Hematopoietic multipotent progenitor cell treated with erythropoietin and hydrocortisone succinate and interleukin-3 and kit ligand, for 15 days (in vitro differentiated cells): ENCODE data around the gene CATSPER4.
"Not testable (repeated sequence)": the region's sequence is repeated elsewhere in the genome, so short reads cannot be mapped to it uniquely, and the experiment has no call there.

Source experiments
- DNase-seq: peaks from one replicate; pipeline ENCODE4 v3.0.0-alpha.2; 2015; ENCODE audit warnings: low spot score

CATSPER4 gene

GRCh38 chr1:26195805-26196204 lies 5.4 kb downstream of the CATSPER4 start:
- no peak for DNase-seq

- DNase-seq = no peak
Measured at GRCh38 chr1:26197301-26197700, 6.9 kb downstream of the CATSPER4 start.

- no peak for DNase-seq
Measured at GRCh38 chr1:26197813-26198212, 7.4 kb downstream of the CATSPER4 start.

GRCh38 chr1:26200413-26200812 lies 10.0 kb downstream of the CATSPER4 start:
- DNase-seq = no peak

- DNase-seq = no peak
Measured at GRCh38 chr1:26203642-26204318, 13.4 kb downstream of the CATSPER4 start.

GRCh38 chr1:26210147-26210870 lies 19.9 kb downstream of the CATSPER4 start:
- no peak for DNase-seq

GRCh38 chr1:26212726-26213125 lies 22.3 kb downstream of the CATSPER4 start:
- no peak for DNase-seq

- DNase-seq = no peak
Measured at GRCh38 chr1:26213335-26213905, 23.0 kb downstream of the CATSPER4 start.

- no peak for DNase-seq
Measured at GRCh38 chr1:26215246-26215645, 24.8 kb downstream of the CATSPER4 start.

- DNase-seq = no peak
Measured at GRCh38 chr1:26218906-26219494, 28.6 kb downstream of the CATSPER4 start.

- no peak for DNase-seq
Measured at GRCh38 chr1:26220199-26220912, 30.0 kb downstream of the CATSPER4 start.

- no peak for DNase-seq
Measured at GRCh38 chr1:26221094-26221493, 30.7 kb downstream of the CATSPER4 start.

GRCh38 chr1:26224606-26225005 lies 34.2 kb downstream of the CATSPER4 start:
- no peak for DNase-seq

GRCh38 chr1:26225033-26225831 lies 34.8 kb downstream of the CATSPER4 start:
- DNase-seq = no peak

- not testable (repeated sequence) for DNase-seq
Measured at GRCh38 chr1:26230682-26231081, 40.3 kb downstream of the CATSPER4 start.

- peak; percentile 99 for DNase-seq
Measured at GRCh38 chr1:26233903-26234643, 43.7 kb downstream of the CATSPER4 start, which contains the start of gene CEP85. TSS of gene CEP85 (plus strand) at chr1:26234200. CDS start at chr1:26239784, 5,584 bp downstream.

- peak; percentile 60 for DNase-seq
Measured at GRCh38 chr1:26234644-26235370, 44.4 kb downstream of the CATSPER4 start.

GRCh38 chr1:26237230-26237966 lies 47.0 kb downstream of the CATSPER4 start:
- peak; percentile 79 for DNase-seq

GRCh38 chr1:26239936-26240335 lies 49.5 kb downstream of the CATSPER4 start:
- DNase-seq = no peak
